IPS DF 4.7 (cell line): ENCODE results near the gene ZFHX3.

Experiments
- DNase-seq: peaks from one replicate; pipeline ENCODE4 v3.0.0-alpha.2; 2013; ENCODE audit warnings: low spot score; ENCODE audit errors: extremely low read depth

Gene ZFHX3

DNA sequence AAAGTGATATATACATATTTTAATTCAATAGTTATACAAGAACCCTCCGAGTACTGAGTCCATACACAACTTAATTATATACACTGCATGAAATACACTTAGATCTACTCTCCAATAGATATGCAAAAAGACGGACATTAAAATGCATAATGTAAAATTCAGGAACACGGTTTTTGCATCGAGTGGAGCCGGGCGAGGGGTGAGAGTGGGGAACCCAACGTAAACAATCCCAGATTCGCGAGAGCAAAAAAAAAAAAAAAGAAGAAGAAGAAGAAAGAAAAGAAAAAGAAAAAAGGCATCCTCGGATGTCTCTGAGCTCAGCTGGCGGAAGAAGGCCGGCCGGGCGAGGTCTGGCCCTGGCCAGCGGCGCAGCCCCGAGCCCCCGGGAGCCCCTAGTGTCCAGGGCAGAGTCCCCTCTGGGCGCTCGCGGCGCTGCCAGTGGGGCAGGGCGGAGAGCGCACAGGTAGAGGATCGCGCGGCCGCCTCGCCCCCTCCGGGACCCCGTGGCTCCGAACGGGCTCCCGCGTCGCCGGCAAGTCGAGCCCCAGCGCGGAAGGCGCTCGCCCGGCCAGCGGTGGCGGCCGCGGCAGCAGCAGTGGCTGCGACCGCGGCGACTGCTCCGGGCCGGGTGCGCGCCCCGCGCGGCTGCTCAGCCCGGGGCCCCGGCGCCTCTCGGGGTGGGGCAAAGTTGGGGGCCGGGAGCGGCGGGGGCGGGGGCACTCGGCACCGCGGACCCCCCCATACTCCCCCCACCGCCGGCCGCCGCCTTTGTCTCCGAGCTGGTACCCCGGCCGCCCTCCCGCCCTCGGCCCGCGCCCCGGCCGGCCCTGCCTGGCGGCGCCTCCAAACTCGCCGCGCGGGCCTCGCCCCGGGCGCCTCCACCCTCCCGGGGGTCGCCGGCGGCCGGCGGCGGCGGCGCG is 9.6 kb upstream of the ZFHX3 start:
- DNase-seq = no peak

DNA sequence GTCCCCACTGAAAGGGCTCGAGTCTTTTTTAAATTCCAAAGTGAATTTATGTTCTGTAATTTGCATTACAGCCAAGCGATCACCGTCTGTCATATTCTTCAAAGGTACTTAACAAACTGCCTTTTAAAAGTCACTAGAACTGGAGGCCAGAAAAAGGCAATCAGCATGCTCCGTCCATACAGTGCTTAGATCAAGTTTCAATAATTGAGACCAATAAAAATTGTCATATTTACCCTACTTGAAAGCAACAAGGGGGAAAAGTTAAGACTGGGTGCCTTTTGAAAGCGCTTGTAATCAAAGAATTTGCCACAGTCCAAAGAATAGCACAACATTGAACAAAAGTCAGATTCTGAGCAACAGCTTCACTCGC is 9.0 kb upstream of the ZFHX3 start:
- DNase-seq = no peak

DNA sequence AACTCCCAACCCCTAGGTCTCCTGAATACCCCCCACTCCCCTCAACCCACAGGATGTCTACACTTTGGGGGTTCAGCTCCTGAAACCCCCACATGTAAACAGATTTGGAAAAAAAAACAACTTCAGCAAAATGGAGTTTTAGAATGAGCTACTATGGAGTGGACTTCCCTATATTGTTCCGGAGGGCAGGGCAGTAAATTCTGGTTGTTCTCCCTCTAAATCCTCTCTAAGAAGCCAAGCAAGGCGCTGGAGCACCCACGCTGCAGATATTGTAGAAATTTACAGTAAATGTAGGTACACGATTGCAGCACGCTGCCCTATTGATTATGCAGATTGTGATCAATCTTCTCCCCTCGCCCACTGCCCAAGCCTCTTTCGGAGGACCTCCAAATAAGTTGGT is 8.5 kb upstream of the ZFHX3 start:
- DNase-seq = no peak

DNA sequence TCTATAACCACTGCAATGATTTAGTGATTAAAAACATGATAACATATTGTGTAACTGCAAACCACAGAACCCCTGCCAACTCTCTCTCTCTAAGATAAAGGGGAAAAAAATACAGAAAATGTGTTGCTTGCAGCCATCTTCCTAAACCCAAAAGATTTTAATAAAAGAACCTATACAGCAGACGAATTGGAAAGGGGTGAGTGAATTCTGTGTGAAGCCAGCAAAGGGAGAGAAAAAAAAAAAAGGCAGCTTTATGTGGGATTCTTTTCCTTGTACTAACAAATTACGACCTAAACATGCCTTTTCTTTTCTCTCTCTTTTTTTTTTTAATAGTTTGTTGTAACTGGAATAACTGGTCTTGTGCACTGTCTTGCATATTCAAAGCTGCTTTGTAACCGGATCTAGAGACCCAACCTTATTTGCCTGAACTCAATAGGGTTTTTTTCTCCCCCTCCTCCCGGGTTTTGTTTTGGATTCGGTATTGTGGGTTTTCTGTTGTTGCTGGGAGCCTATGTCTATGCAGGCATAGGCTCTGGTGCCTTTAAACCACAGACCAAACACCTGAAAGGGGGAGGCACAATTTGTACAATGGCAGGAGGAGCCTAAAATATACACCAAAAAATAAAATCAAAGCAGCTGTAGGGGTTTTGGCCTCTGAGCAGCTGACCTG is 7.0 kb upstream of the ZFHX3 start:
- no peak for DNase-seq

DNA sequence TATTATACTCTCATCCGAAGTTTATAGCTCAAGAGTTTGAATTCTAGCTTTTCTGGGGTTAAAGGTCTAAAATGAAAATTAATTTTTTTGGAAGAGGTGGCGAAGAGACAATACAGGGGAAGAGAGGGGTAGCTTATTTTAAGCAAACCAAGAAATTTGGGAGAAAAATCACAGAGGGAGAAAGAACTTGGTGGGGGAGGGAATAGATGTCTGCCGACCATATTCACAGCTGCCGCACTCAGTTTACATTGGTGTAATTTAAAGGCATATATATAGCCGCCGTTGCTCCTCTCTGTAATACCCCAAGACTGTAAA is 6.5 kb upstream of the ZFHX3 start:
- DNase-seq = no peak

DNA sequence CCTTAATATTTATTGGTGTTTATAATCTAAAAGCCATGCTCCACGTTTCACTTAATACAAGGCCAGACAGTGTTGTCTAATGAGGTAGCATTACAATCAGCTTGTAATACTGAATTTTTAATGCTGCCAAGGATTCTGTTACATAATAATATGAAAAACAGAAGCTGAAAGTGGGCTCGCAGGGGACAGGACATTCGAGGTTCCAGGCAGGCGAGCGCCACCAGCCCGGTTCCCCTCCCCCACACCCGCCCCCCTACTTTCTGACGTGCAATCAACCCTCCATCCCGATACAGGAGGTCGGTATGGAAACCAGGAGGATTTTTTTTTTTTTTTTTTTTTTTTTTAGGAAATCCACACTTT is 6.2 kb upstream of the ZFHX3 start:
- no peak for DNase-seq

DNA sequence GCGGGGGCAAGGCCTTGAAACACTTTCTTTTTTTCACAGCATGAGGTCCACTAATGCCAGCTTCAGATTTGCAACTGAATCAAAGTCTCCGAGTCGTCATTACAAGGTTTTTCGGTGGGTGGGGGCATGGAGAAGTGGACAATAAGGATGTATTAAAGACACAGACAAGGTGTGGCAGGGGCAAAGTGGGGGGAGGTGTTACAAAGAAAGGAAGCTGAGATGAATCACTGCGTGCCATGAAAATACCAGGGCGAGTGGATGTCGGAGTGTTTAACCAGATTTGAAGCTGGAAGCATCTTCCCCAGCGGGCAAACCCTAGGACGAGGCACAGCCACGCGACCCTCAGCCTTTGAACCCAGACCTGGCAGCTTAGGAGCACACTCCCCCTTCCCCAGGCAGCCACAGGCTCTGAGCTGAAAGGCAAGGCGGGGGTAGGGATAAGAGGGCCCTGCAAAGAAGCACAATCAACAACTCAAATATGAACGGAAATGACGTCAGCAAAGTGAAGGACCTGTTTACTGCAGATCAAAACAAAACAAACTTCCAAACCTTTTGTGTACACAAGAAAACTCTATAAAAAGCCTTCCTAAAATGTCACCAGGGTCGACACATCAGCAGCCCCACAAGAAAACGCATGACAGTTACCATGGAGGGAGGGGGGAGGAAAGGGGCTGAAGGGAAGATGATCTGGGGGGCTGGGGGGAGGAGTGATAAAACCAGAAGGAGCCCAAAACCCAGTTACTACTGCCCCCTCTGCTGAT is 5.6 kb upstream of the ZFHX3 start:
- no peak for DNase-seq

DNA sequence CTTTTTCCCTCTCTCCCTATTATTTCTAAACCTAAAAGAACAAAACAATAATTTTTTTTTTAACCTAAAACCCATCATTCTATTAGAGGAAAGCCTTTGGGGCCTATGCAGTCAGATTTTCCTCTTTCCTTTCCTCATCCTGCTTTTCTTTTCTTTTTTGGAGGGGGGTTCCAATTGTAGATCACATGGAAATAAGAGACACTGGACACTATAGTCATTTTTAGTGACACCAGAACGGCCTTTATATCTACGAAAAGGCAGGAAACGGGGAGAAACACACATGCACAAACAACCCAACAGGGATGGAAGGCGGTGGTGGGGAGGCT is 5.1 kb upstream of the ZFHX3 start:
- DNase-seq = no peak

DNA sequence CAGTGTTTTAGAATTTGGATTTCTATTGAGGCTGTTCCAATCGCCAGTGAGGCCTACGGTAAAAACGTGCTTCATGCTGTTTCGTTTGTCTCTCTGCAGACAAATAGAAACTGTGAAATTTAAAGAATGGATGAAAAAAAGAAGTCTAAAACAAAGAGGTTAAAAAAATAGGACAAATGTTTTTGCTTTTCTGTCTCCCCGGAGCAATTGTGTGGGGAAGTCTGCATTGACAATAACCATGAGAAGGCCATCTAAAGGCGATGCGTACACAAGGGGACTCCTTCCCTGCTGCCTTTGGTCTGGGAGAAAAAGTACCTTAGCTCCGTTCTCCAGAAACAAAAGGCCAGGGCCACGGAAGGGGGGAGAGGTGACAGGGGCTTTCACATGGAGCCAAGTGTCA is 4.6 kb upstream of the ZFHX3 start:
- DNase-seq = no peak

DNA sequence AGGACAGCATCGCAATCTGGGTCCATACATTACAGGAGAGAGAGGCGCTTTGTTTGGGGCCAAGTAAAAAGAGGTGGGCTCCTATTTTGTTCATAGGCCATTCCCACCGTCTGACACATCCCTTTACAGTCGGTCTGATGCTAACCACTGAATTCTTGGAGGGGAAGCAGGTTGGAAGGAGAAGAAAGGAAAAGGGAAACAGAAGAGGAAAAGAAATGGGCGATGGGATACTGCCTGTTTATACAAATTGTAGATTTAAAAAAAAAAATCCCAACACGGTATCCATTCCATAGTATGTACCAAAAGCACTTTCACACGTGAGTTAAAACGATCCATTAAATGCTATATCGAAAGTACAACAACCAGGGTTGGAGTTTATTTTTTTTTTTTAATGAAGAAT is 4.0 kb upstream of the ZFHX3 start:
- DNase-seq = no peak

DNA sequence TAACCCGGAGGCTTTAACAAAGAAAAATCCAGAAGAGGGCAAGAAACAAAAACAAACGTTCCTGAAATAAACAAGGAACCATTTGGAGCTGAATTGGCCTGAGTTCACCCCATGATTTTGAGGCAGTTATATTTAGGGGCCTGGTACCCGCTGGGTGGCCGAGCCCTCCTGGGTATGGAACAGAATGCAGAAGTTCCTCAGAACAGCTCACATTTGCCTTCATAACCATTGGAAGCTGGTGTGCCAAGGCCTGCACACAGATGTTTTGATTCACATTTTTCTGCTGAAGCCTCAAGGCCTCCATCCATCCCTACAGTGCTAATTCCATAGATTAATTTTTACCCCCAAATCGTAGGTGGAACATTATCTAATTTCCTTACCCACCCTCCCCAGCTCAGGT is 3.3 kb upstream of the ZFHX3 start:
- no peak for DNase-seq

DNA sequence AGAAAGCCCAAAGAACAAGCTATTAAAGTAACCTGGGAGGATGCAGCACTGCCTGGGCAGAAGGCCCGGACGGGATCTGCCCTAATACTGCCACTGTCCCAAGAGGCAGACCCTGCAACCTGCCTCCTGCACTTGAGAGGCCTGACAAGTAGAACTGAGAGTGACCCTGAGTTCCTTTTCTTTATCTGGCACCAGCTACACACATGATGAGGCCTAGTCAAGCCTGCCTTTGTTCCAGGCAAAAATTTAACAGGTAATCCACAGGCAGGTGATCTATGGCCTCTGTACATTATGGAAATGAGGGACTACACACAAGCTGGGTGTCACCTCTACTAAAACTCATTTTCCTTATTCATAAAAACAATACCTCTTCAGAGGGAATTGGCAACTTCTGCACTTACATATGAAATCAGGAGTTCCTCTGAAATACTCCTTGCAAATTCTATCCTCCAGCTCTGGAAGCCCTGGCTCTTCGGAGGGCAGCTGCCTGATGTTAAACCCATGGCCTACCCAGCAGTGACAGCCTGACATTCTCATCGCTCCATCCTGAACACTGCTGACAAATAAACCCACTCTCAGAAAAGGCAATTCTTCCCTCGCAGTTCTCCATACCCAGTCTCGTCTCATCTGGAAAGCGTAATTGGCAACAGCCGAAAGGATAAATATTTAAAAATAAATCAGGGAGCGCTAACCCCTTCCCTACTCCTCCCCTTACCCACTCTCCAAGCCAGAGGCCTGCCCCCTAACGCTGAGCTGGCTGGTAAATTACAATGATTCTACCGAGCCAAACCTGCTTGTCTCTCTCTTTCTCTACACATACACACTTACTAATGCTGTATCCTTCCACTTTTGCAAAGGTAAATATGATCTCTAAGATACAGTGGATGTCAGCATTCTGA is 2.5 kb upstream of the ZFHX3 start:
- DNase-seq = no peak

DNA sequence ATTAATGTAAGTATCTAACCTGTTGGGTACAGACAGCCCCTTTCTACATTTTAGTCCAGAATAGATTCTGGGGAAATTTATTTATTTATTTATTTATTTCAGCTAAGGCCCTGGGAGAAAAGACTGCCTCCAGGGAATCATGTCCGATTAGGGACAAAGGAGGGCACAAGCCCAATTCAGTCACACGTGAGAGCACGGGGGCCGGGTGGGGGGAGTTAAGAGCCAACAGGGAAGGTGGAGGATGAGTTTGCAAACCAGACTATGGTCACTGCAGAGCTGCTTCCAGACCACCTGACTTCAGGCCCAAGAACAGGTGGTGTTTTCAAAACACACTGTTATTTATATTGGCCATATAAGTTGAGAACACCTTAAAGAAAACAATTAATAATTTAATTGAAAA is 1.6 kb upstream of the ZFHX3 start:
- DNase-seq = no peak

DNA sequence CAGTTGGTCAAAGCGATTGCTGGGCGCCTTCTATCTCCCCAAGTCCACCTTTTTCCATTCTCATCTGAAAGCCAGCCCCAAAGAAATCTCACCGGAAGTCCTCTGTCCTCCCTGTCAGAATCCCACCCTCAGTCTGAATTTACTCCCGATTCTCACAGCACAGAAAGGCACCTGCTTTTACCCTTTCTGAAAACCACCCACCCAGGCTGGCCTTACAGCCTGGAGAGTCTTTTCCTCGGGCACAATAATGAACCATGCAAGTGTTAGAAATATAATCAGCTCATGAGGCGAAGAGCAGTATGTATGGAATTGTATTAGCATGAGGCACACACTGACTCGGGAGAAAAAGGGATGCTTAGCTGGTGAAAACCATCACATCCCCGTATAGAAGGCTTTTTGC is 1.2 kb upstream of the ZFHX3 start:
- DNase-seq = no peak

DNA sequence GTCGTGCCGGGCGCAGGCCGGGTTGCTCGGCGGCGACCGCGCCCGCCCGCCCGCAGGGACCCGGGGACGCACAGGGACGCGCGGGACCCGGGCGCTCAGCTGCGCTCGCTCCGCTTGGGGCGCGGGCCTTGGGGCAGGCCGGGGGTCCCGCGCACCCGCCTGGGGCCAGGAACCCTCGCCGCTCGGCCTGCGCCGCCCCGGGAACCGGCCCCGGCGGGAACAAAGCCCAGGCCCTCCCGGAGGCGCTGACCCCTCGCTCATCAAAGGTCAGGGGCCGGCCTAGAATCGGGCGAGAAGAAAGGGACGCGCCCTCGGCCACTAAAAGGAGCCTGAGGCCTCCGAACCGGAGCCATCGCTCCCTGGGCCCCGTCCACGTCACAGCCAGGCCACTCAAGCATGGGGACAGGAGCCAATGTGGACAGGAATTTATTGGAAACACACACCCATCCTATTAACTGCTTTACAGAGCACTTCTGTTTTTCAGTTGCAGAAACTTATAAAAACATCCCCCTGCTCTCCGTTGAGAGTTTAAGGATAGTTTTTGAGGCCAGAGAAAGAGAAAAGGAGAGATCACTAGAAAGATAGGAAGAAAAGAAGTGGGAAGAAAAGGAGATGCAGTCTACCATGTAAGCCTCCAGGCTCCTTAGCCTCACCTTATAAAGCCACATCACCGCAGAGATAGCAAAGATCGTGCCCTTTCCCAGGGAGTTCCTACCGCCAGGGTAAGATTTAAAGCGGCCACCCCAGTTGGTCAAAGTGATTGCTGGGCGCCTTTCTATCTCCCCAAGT is 558 bp upstream of the ZFHX3 start:
- no peak for DNase-seq

DNA sequence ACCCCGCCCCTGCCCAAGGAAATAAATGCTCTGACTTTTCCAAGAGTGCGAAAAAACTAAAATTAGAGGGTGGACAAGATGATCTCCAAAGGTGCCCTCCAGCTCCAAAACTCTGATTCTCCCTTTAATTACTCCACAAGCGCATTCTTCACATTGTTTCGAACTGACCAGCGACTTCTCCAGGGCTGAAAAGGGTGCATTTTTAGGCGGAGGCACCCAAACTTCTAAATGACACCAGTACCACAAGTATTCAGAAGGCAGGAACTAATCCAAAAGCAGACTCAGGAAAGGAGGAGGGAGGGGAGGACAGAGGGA is 750 bp downstream of the ZFHX3 start:
- DNase-seq = no peak

DNA sequence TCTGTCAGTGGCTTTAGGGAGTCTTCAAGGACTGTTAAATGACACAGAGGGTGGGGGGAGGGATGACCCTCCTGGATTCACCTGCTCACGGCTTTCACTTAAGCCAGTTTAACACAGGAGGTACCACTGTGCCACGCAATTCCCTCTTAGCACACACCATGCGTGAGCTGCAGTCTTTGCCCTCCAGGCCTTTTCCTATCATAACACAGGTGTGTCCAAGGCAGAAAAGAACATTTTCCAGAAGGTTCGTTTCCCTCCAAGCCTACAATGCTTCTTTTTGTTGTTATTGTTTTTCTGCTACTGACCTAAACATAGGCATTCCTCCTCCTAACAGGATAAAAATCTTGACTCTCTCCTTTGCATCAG is 1.1 kb downstream of the ZFHX3 start:
- DNase-seq = no peak

DNA sequence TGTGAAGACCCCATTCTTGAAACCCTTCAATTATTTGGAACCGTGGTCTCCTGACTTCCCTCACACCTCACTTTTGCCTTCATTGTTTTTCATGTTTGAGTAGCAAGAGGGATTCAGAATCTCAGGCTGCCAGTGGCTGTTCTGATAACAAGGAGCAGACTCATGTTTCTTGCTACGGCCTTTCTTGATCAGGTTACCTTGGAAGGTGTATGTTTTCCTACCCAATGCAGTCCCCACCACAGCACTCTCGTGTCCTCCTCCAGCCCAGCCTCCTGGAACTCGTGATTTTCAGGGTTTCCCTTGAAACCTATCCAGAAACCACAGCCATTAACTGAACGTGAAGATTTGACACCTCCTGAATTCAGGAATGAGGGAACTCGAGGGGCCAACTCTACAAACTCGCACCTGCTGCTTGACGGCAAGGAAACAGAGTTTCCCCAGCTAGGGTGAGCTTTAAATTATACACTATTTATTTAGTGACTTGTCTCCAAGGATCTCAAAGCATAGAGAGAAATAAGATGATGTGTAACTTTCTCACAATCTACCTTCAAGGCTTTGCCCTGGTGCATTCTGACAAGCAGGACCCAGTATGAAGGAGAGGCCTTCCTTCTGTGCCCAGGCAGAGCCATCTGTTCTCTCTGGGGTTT is 1.6 kb downstream of the ZFHX3 start:
- no peak for DNase-seq

DNA sequence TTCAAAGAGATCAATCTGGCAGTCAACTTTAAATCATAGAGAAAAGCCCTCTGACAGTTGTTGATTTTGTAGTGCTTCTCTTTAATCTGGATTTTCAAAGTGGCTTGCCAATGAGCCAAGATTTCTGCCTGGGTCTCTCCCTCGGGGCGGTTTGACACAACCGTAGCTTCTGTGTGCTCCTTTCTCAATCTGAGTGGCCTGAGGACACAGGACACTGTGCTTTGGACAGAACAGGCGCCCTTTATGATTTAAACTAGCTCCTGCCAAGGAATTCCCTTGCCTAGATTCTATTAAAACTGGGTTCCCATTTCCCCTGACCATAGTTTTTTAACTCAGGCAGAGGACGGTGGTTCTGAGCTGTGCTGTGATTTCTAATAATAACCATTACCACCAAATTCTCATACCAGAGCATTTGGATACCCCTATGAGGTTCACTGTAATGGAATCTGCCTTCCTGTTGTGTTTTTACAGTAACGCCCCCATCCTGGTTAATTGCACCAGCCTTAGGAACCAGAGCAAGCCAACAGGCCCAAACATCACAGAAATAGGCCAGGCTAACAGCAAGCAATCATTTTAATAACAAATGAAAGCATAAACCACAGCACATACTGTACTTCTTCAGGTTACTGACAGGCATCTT is 4.0 kb downstream of the ZFHX3 start:
- no peak for DNase-seq

DNA sequence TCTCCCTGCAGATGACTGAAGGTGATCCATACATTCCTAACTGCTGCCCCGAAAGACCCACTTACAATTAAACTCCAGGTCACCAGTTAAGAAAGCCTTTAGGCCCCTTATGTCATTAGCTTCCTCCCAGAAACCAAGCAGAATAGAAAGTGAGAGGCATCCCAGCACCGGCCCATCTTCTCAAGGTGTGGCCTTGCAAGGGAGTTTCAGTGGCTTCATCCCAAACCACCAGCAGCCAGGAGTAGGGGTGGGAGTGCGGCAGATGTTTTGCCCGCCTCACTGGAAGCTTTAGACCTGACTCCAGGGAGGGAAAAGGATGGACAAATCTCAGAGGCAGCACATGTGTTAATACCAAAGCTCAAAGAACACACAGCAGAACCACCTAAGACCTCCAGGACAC is 5.1 kb downstream of the ZFHX3 start:
- DNase-seq = no peak
